ENCODE measurements around the gene SPAG6.
"Not testable (repeated sequence)": the region's sequence is repeated elsewhere in the genome, so short reads cannot be mapped to it uniquely, and the experiment has no call there.

SPAG6 gene

GRCh38 chr10:22346096-22346661 is 883 bp downstream of the SPAG6 start:
- Mint-ChIP-seq H3K9me3 (peaks cover 6% of the 10 kb centered on the region), H3K4me3 (peak overlapping the region; percentile 24 to 78 (median 63)), H3K36me3 (ENCODE audit: low read depth) (no peaks in the 10 kb centered on the region), H3K27me3 (ENCODE audit: low read depth) (peaks cover 88% of the 10 kb centered on the region), H3K27ac (no peak overlapping the region), H3K4me1 (peaks cover 36% of the 10 kb centered on the region)
- TF ChIP-seq CTCF (IDR thresholded peaks at IDR 0.05; ENCODE audit: unreplicated experiment in 3 of 3) = no peak

- Mint-ChIP-seq H3K4me3 (no peak overlapping the region), H3K27me3 (ENCODE audit: low read depth) (peaks cover 52% of the 10 kb centered on the region), H3K36me3 (ENCODE audit: low read depth) (no peaks in the 10 kb centered on the region), H3K9me3 (peaks cover 6% of the 10 kb centered on the region), H3K27ac (no peak overlapping the region), H3K4me1 (peaks cover 10% of the 10 kb centered on the region)
- no peak for TF ChIP-seq CTCF (IDR thresholded peaks at IDR 0.05; ENCODE audit: unreplicated experiment in 3 of 3)
Observed at GRCh38 chr10:22349755-22350154, 4.5 kb downstream of the SPAG6 start.

GRCh38 chr10:22351131-22351703 is 5.9 kb downstream of the SPAG6 start:
- Mint-ChIP-seq H3K27ac (no peak overlapping the region), H3K9me3 (peaks cover 3% of the 10 kb centered on the region), H3K36me3 (ENCODE audit: low read depth) (no peaks in the 10 kb centered on the region), H3K4me3 (no peak overlapping the region), H3K4me1 (peaks cover 3% of the 10 kb centered on the region), H3K27me3 (ENCODE audit: low read depth) (peaks cover 38% of the 10 kb centered on the region)
- no peak for TF ChIP-seq CTCF (IDR thresholded peaks at IDR 0.05; ENCODE audit: unreplicated experiment in 3 of 3)

GRCh38 chr10:22356324-22356873 is 11.1 kb downstream of the SPAG6 start:
- Mint-ChIP-seq H3K4me3 (no peak overlapping the region), H3K36me3 (ENCODE audit: low read depth) (no peaks in the 10 kb centered on the region), H3K27ac (no peak overlapping the region), H3K4me1 (no peaks in the 10 kb centered on the region), H3K9me3 (no peaks in the 10 kb centered on the region), H3K27me3 (ENCODE audit: low read depth) (no peaks in the 10 kb centered on the region)
- no peak for TF ChIP-seq CTCF (IDR thresholded peaks at IDR 0.05; ENCODE audit: unreplicated experiment in 3 of 3)

GRCh38 chr10:22357770-22358169 is 12.5 kb downstream of the SPAG6 start:
- H3K9me3 Mint-ChIP-seq; H3K27me3 Mint-ChIP-seq (ENCODE audit: low read depth); H3K4me1 Mint-ChIP-seq; H3K4me3 Mint-ChIP-seq; H3K36me3 Mint-ChIP-seq (ENCODE audit: low read depth); H3K27ac Mint-ChIP-seq: not testable (repeated sequence)

GRCh38 chr10:22363305-22363704 is 18.0 kb downstream of the SPAG6 start:
- Mint-ChIP-seq H3K9me3 (no peaks in the 10 kb centered on the region), H3K27me3 (ENCODE audit: low read depth) (no peaks in the 10 kb centered on the region), H3K36me3 (ENCODE audit: low read depth) (no peaks in the 10 kb centered on the region)

More at GRCh38 chr10:22363305-22363704, 18.0 kb downstream of the SPAG6 start:
- Mint-ChIP-seq H3K4me1 (peaks cover 5% of the 10 kb centered on the region), H3K27ac (no peak overlapping the region), H3K4me3 (no peak overlapping the region)
- TF ChIP-seq CTCF (IDR thresholded peaks at IDR 0.05; ENCODE audit: unreplicated experiment in 3 of 3) = no peak
